KMS-11 (cell line): ENCODE results near the gene ABHD4.

Source experiments
- H2AFZ ChIP-seq: fragments of 200-600 bp; sonication (generic); 2 replicates; pipeline ENCODE4 v1.6.1; 2016; ENCODE audit warnings: antibody characterized with exemption, mixed run types, low read depth
- H3K27ac ChIP-seq: fragments of 200-600 bp; sonication (generic); 2 replicates; pipeline ENCODE4 v1.6.1; 2016; ENCODE audit warnings: mild to moderate bottlenecking, mixed run types
- H3K27me3 ChIP-seq: fragments of 200-600 bp; sonication (generic); 2 replicates; pipeline ENCODE4 v1.6.1; 2017; ENCODE audit warnings: mild to moderate bottlenecking, low read depth, mixed run types, moderate library complexity; ENCODE audit not compliant: insufficient read depth
- H3K36me3 ChIP-seq: fragments of 200-600 bp; sonication (generic); 2 replicates; pipeline ENCODE4 v1.6.1; 2017; ENCODE audit warnings: mild to moderate bottlenecking, mixed run types; ENCODE audit not compliant: insufficient read depth
- H3K4me1 ChIP-seq: fragments of 200-600 bp; sonication (generic); 2 replicates; pipeline ENCODE4 v1.6.1; 2016; ENCODE audit warnings: mild to moderate bottlenecking, low read depth, mixed run types; ENCODE audit not compliant: poor library complexity, severe bottlenecking
- H3K4me2 ChIP-seq: fragments of 200-600 bp; sonication (generic); 2 replicates; pipeline ENCODE4 v1.7.0; 2016; ENCODE audit warnings: mild to moderate bottlenecking, mixed run types
- H3K4me3 ChIP-seq: fragments of 200-600 bp; sonication (generic); IDR thresholded peaks from 2 replicates; pipeline ENCODE4 v1.6.1; 2017; ENCODE audit warnings: low read depth, low read length, mixed read lengths; ENCODE audit not compliant: insufficient read depth
- H3K79me2 ChIP-seq: fragments of 200-600 bp; sonication (generic); 2 replicates; pipeline ENCODE4 v1.6.1; 2016; ENCODE audit warnings: low read depth, mixed run types; ENCODE audit not compliant: insufficient read depth
- H3K9ac ChIP-seq: fragments of 200-600 bp; sonication (generic); 2 replicates; pipeline ENCODE4 v1.6.1; 2016; ENCODE audit warnings: mild to moderate bottlenecking, mixed run types
- H4K20me1 ChIP-seq: fragments of 200-600 bp; sonication (generic); 2 replicates; pipeline ENCODE4 v1.6.1; 2016; ENCODE audit warnings: mild to moderate bottlenecking, mixed run types; ENCODE audit not compliant: insufficient read depth
- CTCF ChIP-seq: fragments of 200-600 bp; sonication (generic); conservative IDR thresholded peaks from 2 replicates; pipeline ENCODE4 v1.6.1; 2017; ENCODE audit warnings: low read depth, mild to moderate bottlenecking, antibody characterized with exemption, low read length, moderate library complexity, mixed read lengths

The ABHD4 gene

GRCh38 chr14:22602862-22603261, 4.8 kb downstream of the ABHD4 start:
- Histone ChIP-seq H3K4me2 (peak overlapping the region; percentile 84; the same call in 1 of the 2 replicates), H3K4me1 (peaks cover 81% of the 10 kb centered on the region), H3K79me2 (peaks cover 22% of the 10 kb centered on the region), H3K4me3 (no peak overlapping the region), H3K36me3 (no peaks in the 10 kb centered on the region), H2AFZ (no peak overlapping the region), H3K9ac (no peak overlapping the region), H4K20me1 (no peaks in the 10 kb centered on the region), H3K27me3 (no peaks in the 10 kb centered on the region), H3K27ac (no peak overlapping the region)
- no peak for TF ChIP-seq CTCF

- H3K4me1 ChIP-seq: peaks cover 77% of the 10 kb centered on the region
- no peaks in the 10 kb centered on the region for H3K36me3 ChIP-seq
- no peak overlapping the region for H3K9ac ChIP-seq
- no peak overlapping the region for H2AFZ ChIP-seq
- no peak for TF ChIP-seq CTCF
- peak overlapping the region; percentile 64; the same call in 1 of the 2 replicates for H3K27ac ChIP-seq
- H3K27me3 ChIP-seq: no peaks in the 10 kb centered on the region
- peak overlapping the region; percentile 29; the same call in 1 of the 2 replicates for H3K4me2 ChIP-seq
- H3K79me2 ChIP-seq: no peaks in the 10 kb centered on the region
- H3K4me3 ChIP-seq: no peak overlapping the region
- H4K20me1 ChIP-seq: no peaks in the 10 kb centered on the region
Observed at GRCh38 chr14:22606380-22606779, 8.3 kb downstream of the ABHD4 start.

DNA sequence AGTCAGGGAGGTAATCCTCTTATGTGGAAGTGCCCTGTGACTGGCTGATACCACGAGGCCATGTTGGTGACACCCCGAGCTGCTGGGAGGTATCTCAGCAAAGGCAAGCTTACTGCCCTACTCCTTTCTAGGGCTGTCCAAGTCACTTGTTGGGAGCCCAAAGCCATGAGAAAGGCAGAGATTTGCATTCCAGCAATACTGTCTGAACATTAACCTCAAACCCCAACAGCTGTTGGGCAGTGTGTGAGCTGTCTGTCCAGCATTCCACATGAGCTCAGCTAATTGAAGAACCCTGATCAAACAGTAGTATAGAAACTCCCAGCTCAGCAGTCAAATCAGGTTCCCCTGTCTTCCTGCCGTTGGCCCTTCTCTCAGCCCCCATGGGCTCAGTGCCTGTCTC, 9.2 kb downstream of the ABHD4 start:
- no peaks in the 10 kb centered on the region for H3K79me2 ChIP-seq
- H3K36me3 ChIP-seq: no peaks in the 10 kb centered on the region
- peak overlapping the region; percentile 64 for H3K27ac ChIP-seq
- H2AFZ ChIP-seq: no peak overlapping the region
- H3K27me3 ChIP-seq: no peaks in the 10 kb centered on the region
- no peak overlapping the region for H3K4me3 ChIP-seq
- H3K9ac ChIP-seq: no peak overlapping the region
- H4K20me1 ChIP-seq: no peaks in the 10 kb centered on the region
- peaks cover 77% of the 10 kb centered on the region for H3K4me1 ChIP-seq
- peak overlapping the region; percentile 33; the same call in 1 of the 2 replicates for H3K4me2 ChIP-seq
- no peak for TF ChIP-seq CTCF

DNA sequence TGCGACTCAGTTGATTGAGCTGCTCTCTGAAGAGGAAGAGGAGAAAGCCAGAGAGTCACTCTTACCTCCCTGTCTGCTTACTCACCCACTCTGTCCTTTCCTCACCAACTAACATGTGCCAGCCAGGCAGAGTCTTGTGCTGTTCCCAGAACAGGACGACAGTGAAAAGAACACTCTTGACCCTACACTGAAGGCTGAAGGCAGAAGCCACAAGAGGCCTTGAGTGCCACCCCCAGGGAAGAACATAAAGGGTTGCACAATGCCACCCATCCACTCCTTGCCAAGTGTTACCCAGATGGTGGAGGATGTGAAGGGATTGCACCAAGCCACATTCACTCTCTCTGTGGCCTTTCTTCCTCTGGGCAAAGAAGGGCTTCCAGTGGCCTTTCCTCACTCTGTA, 12.8 kb downstream of the ABHD4 start:
- H3K4me1 ChIP-seq: peaks cover 76% of the 10 kb centered on the region
- no peaks in the 10 kb centered on the region for H3K79me2 ChIP-seq
- H2AFZ ChIP-seq: no peak overlapping the region
- no peaks in the 10 kb centered on the region for H4K20me1 ChIP-seq
- H3K27me3 ChIP-seq: no peaks in the 10 kb centered on the region
- H3K36me3 ChIP-seq: no peaks in the 10 kb centered on the region
- H3K4me3 ChIP-seq: no peak overlapping the region
- no peak overlapping the region for H3K27ac ChIP-seq
- no peak overlapping the region for H3K9ac ChIP-seq
- H3K4me2 ChIP-seq: no peak overlapping the region
- no peak for TF ChIP-seq CTCF
